B cell (primary cell): Measurements from ENCODE around the gene NEK5. TPM values are rescaled to one million over a fixed set of nuclear protein-coding genes. Genes with fewer than 3 reads are reported as not detected.

ENCODE experiments used
- ATAC-seq: fragments of 200-7000 bp; cut with Tn5 transposase; one replicate; pipeline ENCODE4 v1.10.0; 2021; ENCODE audit warnings: low read depth, mild to moderate bottlenecking, moderate number of reproducible peaks, moderate library complexity
- CTCF ChIA-PET: fragments of 350-600 bp; sonication (Branson Sonifier 250); formaldehyde crosslinking; loops from one replicate; lab custom pipeline; 2021; ENCODE audit warnings: antibody characterized with exemption, inconsistent platforms; lab: Charles Lee
- POLR2A ChIA-PET: fragments of 350-600 bp; sonication (Branson Sonifier 250); formaldehyde crosslinking; loops from one replicate; lab custom pipeline; 2021; ENCODE audit warnings: antibody characterized with exemption; lab: Charles Lee
- DNase-seq: peaks from one replicate; pipeline ENCODE4 v3.0.0; 2013
- H2AFZ ChIP-seq: 2 replicates; pipeline ENCODE4 v1.6.1; 2012; ENCODE audit warnings: mild to moderate bottlenecking, low read depth, low read length; ENCODE audit not compliant: insufficient read depth, poor library complexity, severe bottlenecking
- H3K27ac ChIP-seq, 2 donors: 1 replicate in 1 of 2; 2 replicates in 1 of 2; pipeline ENCODE4 v1.5.1; 2012 to 2013; ENCODE audit warnings: low read length in 2 of 2, mild to moderate bottlenecking in 2 of 2, moderate library complexity in 1 of 2
- H3K27me3 ChIP-seq, 4 experiments: fragments of 200-600 bp in 1 of 4; sonication (generic) in 1 of 4; replicated peaks in 1 of 4; 1 replicate in 2 of 4; 2 replicates in 2 of 4; pipeline versions ENCODE4 v1.6.1 to v1.7.0; 2013 to 2016; ENCODE audit warnings: low read length in 3 of 4, mild to moderate bottlenecking in 2 of 4, mixed read lengths in 1 of 4, moderate library complexity in 1 of 4; ENCODE audit not compliant: insufficient read depth in 4 of 4, control insufficient read depth in 3 of 4; ENCODE audit errors: control extremely low read depth in 1 of 4
- H3K36me3 ChIP-seq, 2 experiments: replicated peaks in 1 of 2; 1 replicate in 1 of 2; 2 replicates in 1 of 2; pipeline versions ENCODE4 v1.6.1 to v1.7.1; 2013; ENCODE audit warnings: low read length in 1 of 2; ENCODE audit not compliant: insufficient read depth in 2 of 2, control insufficient read depth in 1 of 2; ENCODE audit errors: control extremely low read depth in 1 of 2, extremely low read depth in 1 of 2
- H3K4me1 ChIP-seq, 2 donors: fragments of 200-600 bp in 1 of 2; sonication (generic) in 1 of 2; 1 replicate in 1 of 2; 2 replicates in 1 of 2; pipeline versions ENCODE4 v1.5.1 to v1.6.1; 2013 to 2017; ENCODE audit warnings: low read length in 2 of 2; ENCODE audit not compliant: control insufficient read depth in 2 of 2, insufficient read depth in 2 of 2
- H3K4me2 ChIP-seq: replicated peaks from 2 replicates; pipeline ENCODE3; 2012; ENCODE audit warnings: mild to moderate bottlenecking, low read depth, low read length; ENCODE audit not compliant: poor library complexity, severe bottlenecking
- H3K4me3 ChIP-seq, 5 experiments: fragments of 200-600 bp in 1 of 5; sonication (generic) in 1 of 5; 1 replicate in 3 of 5; 2 replicates in 2 of 5; pipeline versions ENCODE4 v1.5.1 to v1.7.0; 2011 to 2016; ENCODE audit warnings: low read length in 4 of 5, mild to moderate bottlenecking in 4 of 5, low read depth in 2 of 5, control low read depth in 1 of 5, moderate library complexity in 1 of 5; ENCODE audit not compliant: insufficient read depth in 1 of 5; ENCODE audit errors: control extremely low read depth in 1 of 5, extremely low read depth in 1 of 5
- H3K79me2 ChIP-seq: fragments of 200-600 bp; sonication (generic); one replicate; pipeline ENCODE4 v1.6.0; 2016; ENCODE audit warnings: low read length; ENCODE audit not compliant: control insufficient read depth, insufficient read depth
- H3K9ac ChIP-seq: fragments of 200-600 bp; sonication (generic); 2 replicates; pipeline ENCODE4 v1.6.1; 2017; ENCODE audit warnings: mild to moderate bottlenecking, low read length, moderate library complexity
- H3K9me3 ChIP-seq, 3 donors: one replicate each; pipeline versions ENCODE4 v1.6.1 to v1.7.1; 2013; ENCODE audit warnings: low read length in 2 of 3; ENCODE audit not compliant: control insufficient read depth in 2 of 3, insufficient read depth in 1 of 3; ENCODE audit errors: control extremely low read depth in 1 of 3
- H4K20me1 ChIP-seq: 2 replicates; pipeline ENCODE4 v1.6.0; 2012; ENCODE audit warnings: mild to moderate bottlenecking, low read length; ENCODE audit not compliant: insufficient read depth, control insufficient read depth, poor library complexity, severe bottlenecking
- H3K27ac Mint-ChIP-seq: one replicate; pipeline ENCODE4 v1.8.0; 2021; ENCODE audit warnings: mixed read lengths
- H3K27me3 Mint-ChIP-seq: one replicate; pipeline ENCODE4 v1.8.0; 2021; ENCODE audit warnings: mixed read lengths
- H3K4me1 Mint-ChIP-seq: one replicate; pipeline ENCODE4 v1.8.0; 2021; ENCODE audit warnings: mixed read lengths
- H3K4me3 Mint-ChIP-seq: one replicate; pipeline ENCODE4 v1.8.0; 2021; ENCODE audit warnings: mixed read lengths
- H3K9me3 Mint-ChIP-seq: one replicate; pipeline ENCODE4 v1.8.0; 2022; ENCODE audit warnings: mixed read lengths; ENCODE audit not compliant: insufficient read depth
- CTCF ChIP-seq: fragments of 200-600 bp; IDR thresholded peaks from one replicate; pipeline ENCODE4 v1.8.0; 2022; ENCODE audit warnings: antibody characterized with exemption, mild to moderate bottlenecking
- EZH2 ChIP-seq: IDR thresholded peaks from 2 replicates; pipeline ENCODE4 v1.6.1; 2012; ENCODE audit warnings: borderline replicate concordance, low read depth, mild to moderate bottlenecking, moderate library complexity, low read length; ENCODE audit not compliant: insufficient read depth, poor library complexity, severe bottlenecking
- WGBS: methylation state at CpG from one replicate; pipeline ENCODE4 v1.1.5; 2013; ENCODE audit warnings: missing lambda C conversion rate; ENCODE audit not compliant: insufficient coverage; 5-methylcytosine and 5-hydroxymethylcytosine counted together
- intact Hi-C: fragments of 100-400 bp; cut with micrococcal nuclease; formaldehyde crosslinking; loops from one replicate; pipeline ENCODE4 v1.10.0; 2022
- polyA plus RNA-seq: library from polyadenylated mRNA; depleted of rRNA; stranded (reverse); fragments of >200 nt; gene quantifications from 2 replicates; pipeline ENCODE4 v1.2.3, GENCODE V29; 2012
- total RNA-seq, 2 donors: library from RNA; stranded (reverse); fragments of 120-200 nt in 1 of 2; gene quantifications; 1 replicate in 1 of 2; 2 replicates in 1 of 2; pipeline versions ENCODE4 v1.2.3 to v1.2.4, GENCODE V29; 2013 to 2022

The NEK5 gene
- total and polyA plus RNA-seq, 2 donors (not counting 1 experiment from before 2014, with no cell fraction given), result not detected

- Mint-ChIP-seq H3K27ac (no peak within 1 kb of the TSS), H3K27me3 (no peaks in the 10 kb centered on the region), H3K4me1 (peaks cover 12% of the 10 kb centered on the region), H3K4me3 (no peak within 1 kb of the TSS), H3K9me3 (no peaks in the 10 kb centered on the region)
- H3K4me3 ChIP-seq, result no peak within 1 kb of the TSS
- H2AFZ ChIP-seq, result no peak within 1 kb of the TSS
- peaks cover 35% of the 10 kb centered on the region for H3K79me2 ChIP-seq
- peaks cover 18% of the 10 kb centered on the region for H4K20me1 ChIP-seq
- TF ChIP-seq CTCF (no peak), EZH2 (no peak)
- 100% methylated on average over 3 of the region's 3 CpGs for WGBS
- DNase-seq, result no peak
- no peaks in the 10 kb centered on the region for H3K9me3 ChIP-seq
- H3K27ac ChIP-seq, result no peak within 1 kb of the TSS
- POLR2A ChIA-PET, result no interaction called here
- no peak within 1 kb of the TSS for H3K4me2 ChIP-seq
- H3K36me3 ChIP-seq, result peaks cover 3 to 61% of the 10 kb centered on the region in 2 experiments
- H3K9ac ChIP-seq, result no peak within 1 kb of the TSS
- H3K27me3 ChIP-seq, result no peaks in the 10 kb centered on the region
- intact Hi-C loops, result no loop called here
- H3K4me1 ChIP-seq, result no peaks in the 10 kb centered on the region
- no peak for ATAC-seq
- CTCF ChIA-PET, result no interaction called here
These were observed 104.4 kb downstream of the NEK5 start, which contains the start of gene UTP14C for GRCh38 chr13:52024481-52024880. Gene UTP14C (plus strand): TSS chr13:52024691. CDS start chr13:52028805, 4,114 bp downstream.

- H3K9me3 Mint-ChIP-seq, result no peaks in the 10 kb centered on the region
- H3K9ac ChIP-seq, result no peak overlapping the region
- TF ChIP-seq EZH2 (no peak), CTCF (no peak)
- peaks cover 40% of the 10 kb centered on the region for H3K79me2 ChIP-seq
- peaks cover 5 to 51% of the 10 kb centered on the region in 2 experiments for H3K36me3 ChIP-seq
- H3K4me1 Mint-ChIP-seq, result peaks cover 13% of the 10 kb centered on the region
- no peak for ATAC-seq
- no peak overlapping the region for H2AFZ ChIP-seq
- H3K4me1 ChIP-seq, result no peaks in the 10 kb centered on the region
- H3K27ac ChIP-seq, result no peak overlapping the region
- no peaks in the 10 kb centered on the region for H3K27me3 ChIP-seq
- CTCF ChIA-PET, result interaction anchor here (0.6 kb wide), 1 partner anchor 174 kb away, joined by 3 read pairs; no protein-coding TSS in a partner anchor
- H3K27ac Mint-ChIP-seq, result no peak overlapping the region
- no peak overlapping the region for H3K4me3 ChIP-seq
- DNase-seq, result no peak
- POLR2A ChIA-PET, result no interaction called here
- no peaks in the 10 kb centered on the region for H3K9me3 ChIP-seq
- no peaks in the 10 kb centered on the region for H3K27me3 Mint-ChIP-seq
- intact Hi-C loops, result no loop called here
- H3K4me3 Mint-ChIP-seq, result no peak overlapping the region
- 100% methylated on average over 1 of the region's 2 CpGs for WGBS
- no peak overlapping the region for H3K4me2 ChIP-seq
- peaks cover 29% of the 10 kb centered on the region for H4K20me1 ChIP-seq
These were observed 106.5 kb downstream of the NEK5 start for GRCh38 chr13:52022356-52022755.
